Upper lobe of left lung (tissue), 6 donors: Measurements from ENCODE around the gene IL22RA1. TPM values are rescaled to one million over a fixed set of nuclear protein-coding genes. Genes with fewer than 3 reads are reported as not detected.

Experiments
- ATAC-seq, 2 donors: fragments of 200-7000 bp; cut with Tn5 transposase; one replicate each; pipeline ENCODE4 v1.9.1; 2022; ENCODE audit warnings: mild to moderate bottlenecking in 2 of 2, moderate library complexity in 2 of 2; ENCODE audit not compliant: low FRiP score in 2 of 2
- DNase-seq, 2 donors: peaks; one replicate each; pipeline ENCODE4 v3.0.0-alpha.2; 2019 to 2020
- H3K27ac ChIP-seq, 4 donors: fragments of 200-600 bp; sonication (generic); one replicate each; pipeline ENCODE4 v1.5.1; 2016 to 2019
- H3K27me3 ChIP-seq, 4 donors: fragments of 200-600 bp; sonication (generic); one replicate each; pipeline ENCODE4 v1.5.1; 2017 to 2019
- H3K36me3 ChIP-seq, 4 donors: fragments of 200-600 bp; sonication (generic); one replicate each; pipeline ENCODE4 v1.5.1; 2016 to 2019
- H3K4me1 ChIP-seq, 4 donors: fragments of 200-600 bp; sonication (generic); one replicate each; pipeline ENCODE4 v1.5.1; 2018 to 2019
- H3K4me3 ChIP-seq, 4 donors: fragments of 200-600 bp; sonication (generic); one replicate each; pipeline ENCODE4 v1.5.1; 2017 to 2019; ENCODE audit warnings: mild to moderate bottlenecking in 2 of 4, moderate library complexity in 1 of 4
- H3K9me3 ChIP-seq, 4 donors: fragments of 200-600 bp; sonication (generic); one replicate each; pipeline ENCODE4 v1.5.1; 2018 to 2019
- EP300 ChIP-seq, 4 donors: sonication (generic); formaldehyde crosslinking; IDR thresholded peaks; one replicate each; pipeline ENCODE4 v1.5.1; 2017; ENCODE audit warnings: antibody characterized with exemption in 4 of 4, control low read depth in 2 of 4
- POLR2A ChIP-seq, 4 donors: fragments of 450-650 bp; IDR thresholded peaks; one replicate each; pipeline ENCODE4 v1.5.1; 2016 to 2017; ENCODE audit warnings: antibody characterized with exemption in 4 of 4, mild to moderate bottlenecking in 2 of 4
- POLR2AphosphoS5 ChIP-seq, 2 donors: sonication (generic); formaldehyde crosslinking; IDR thresholded peaks; one replicate each; pipeline ENCODE4 v1.5.1; 2017; ENCODE audit warnings: antibody characterized with exemption in 2 of 2
- WGBS, 2 donors: methylation state at CpG; one replicate each; pipeline ENCODE4 v1.1.5; 2017 to 2018; 5-methylcytosine and 5-hydroxymethylcytosine counted together
- total RNA-seq, 6 donors: library from RNA; depleted of rRNA in 4 of 6; stranded (reverse); fragments of >200 nt in 4 of 6; gene quantifications; one replicate each; pipeline versions ENCODE4 v1.1.0 to v1.2.1, GENCODE V29; 2016 to 2021
- TF ChIP-seq, protein P1 (sequence below), 6 experiments: fragments of 450-650 bp in 4 of 6; fragments of 200-600 bp in 2 of 6; sonication (generic) in 2 of 6; IDR thresholded peaks; one replicate each; pipeline ENCODE4 v1.5.1; 2016 to 2019; ENCODE audit warnings: antibody characterized with exemption in 6 of 6
- donor health status: DM: no; HTN: no; CAD: no; lungs with moderate emphysema.
- donor health status: DM: no; HTN: yes; CAD: no; lungs with severe emphysema.

Gene IL22RA1
- total RNA-seq, 6 donors from 2014 or later: 0.15 to 1.4 (median 0.90) TPM

DNA sequence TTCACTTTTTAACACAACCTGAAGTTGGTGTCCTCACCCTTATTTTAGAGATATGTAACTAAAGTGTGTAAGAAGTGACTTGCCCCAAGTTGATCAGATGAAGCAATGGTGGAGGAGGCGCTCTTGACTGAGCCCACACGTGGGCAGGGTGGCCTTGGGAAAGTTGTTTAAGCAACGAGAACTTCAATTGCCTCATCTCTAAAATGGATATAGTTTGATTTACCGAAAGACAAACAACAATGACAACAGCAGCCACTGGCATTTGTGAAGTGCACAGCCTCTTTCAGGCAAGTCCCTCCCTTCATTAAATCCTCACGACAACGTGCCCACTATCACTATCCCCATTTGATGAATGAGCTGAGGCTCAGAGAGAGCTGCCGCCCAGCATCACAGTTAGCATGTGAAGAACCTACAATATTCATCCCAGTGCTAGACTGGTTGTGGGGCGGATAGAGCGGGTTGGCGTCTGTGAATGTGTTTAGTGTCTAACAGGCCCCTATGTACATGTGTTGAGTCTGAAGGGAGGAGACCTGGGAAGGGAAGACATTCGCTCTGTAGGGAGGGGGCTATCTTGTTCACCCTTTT lies 3.0 kb downstream of the IL22RA1 start:
- H3K9me3 ChIP-seq: no peaks in the 10 kb centered on the region
- no peak overlapping the region for H3K27ac ChIP-seq
- ATAC-seq (no peak), DNase-seq (no peak)
- TF ChIP-seq EP300 (IDR thresholded peaks at IDR 0.05): no peak
- no peak for TF ChIP-seq POLR2AphosphoS5 (IDR thresholded peaks at IDR 0.05)
- no peak for TF ChIP-seq POLR2A (IDR thresholded peaks at IDR 0.05)
- TF ChIP-seq, protein P1, sequence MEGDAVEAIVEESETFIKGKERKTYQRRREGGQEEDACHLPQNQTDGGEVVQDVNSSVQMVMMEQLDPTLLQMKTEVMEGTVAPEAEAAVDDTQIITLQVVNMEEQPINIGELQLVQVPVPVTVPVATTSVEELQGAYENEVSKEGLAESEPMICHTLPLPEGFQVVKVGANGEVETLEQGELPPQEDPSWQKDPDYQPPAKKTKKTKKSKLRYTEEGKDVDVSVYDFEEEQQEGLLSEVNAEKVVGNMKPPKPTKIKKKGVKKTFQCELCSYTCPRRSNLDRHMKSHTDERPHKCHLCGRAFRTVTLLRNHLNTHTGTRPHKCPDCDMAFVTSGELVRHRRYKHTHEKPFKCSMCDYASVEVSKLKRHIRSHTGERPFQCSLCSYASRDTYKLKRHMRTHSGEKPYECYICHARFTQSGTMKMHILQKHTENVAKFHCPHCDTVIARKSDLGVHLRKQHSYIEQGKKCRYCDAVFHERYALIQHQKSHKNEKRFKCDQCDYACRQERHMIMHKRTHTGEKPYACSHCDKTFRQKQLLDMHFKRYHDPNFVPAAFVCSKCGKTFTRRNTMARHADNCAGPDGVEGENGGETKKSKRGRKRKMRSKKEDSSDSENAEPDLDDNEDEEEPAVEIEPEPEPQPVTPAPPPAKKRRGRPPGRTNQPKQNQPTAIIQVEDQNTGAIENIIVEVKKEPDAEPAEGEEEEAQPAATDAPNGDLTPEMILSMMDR (IDR thresholded peaks at IDR 0.05): no peak
- H3K4me1 ChIP-seq: peaks cover 0 to 5% (median 2%) of the 10 kb centered on the region in 4 donors
- no peak overlapping the region for H3K4me3 ChIP-seq
- H3K36me3 ChIP-seq: no peaks in the 10 kb centered on the region
- 86 to 88% methylated on average over 11 of the region's 11 CpGs for WGBS, 2 donors
- H3K27me3 ChIP-seq: no peaks in the 10 kb centered on the region

DNA sequence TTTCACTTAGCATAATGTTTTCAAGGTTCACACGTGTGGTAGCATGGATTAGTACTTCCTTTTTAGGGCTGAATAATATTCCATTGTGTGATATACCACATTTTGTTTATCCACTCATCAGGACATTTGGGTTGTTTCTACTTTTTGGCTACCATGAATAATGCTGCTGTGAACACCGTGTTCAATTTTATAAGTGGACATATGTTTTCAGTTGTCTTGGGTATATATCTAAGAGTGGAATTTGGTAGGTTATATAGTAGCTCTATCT lies 3.8 kb downstream of the IL22RA1 start:
- Histone ChIP-seq H3K4me3 (no peak overlapping the region), H3K27me3 (no peaks in the 10 kb centered on the region), H3K36me3 (no peaks in the 10 kb centered on the region), H3K9me3 (no peaks in the 10 kb centered on the region), H3K4me1 (peaks cover 0 to 5% (median 2%) of the 10 kb centered on the region in 4 donors), H3K27ac (no peak overlapping the region)
- TF ChIP-seq POLR2AphosphoS5 (IDR thresholded peaks at IDR 0.05) (no peak), POLR2A (IDR thresholded peaks at IDR 0.05) (no peak), EP300 (IDR thresholded peaks at IDR 0.05) (no peak)
- TF ChIP-seq, protein P1 (IDR thresholded peaks at IDR 0.05): no peak
- no peak for ATAC-seq
- no peak for DNase-seq
- 63 to 72% methylated on average over 2 of the region's 2 CpGs for WGBS, 2 donors

DNA sequence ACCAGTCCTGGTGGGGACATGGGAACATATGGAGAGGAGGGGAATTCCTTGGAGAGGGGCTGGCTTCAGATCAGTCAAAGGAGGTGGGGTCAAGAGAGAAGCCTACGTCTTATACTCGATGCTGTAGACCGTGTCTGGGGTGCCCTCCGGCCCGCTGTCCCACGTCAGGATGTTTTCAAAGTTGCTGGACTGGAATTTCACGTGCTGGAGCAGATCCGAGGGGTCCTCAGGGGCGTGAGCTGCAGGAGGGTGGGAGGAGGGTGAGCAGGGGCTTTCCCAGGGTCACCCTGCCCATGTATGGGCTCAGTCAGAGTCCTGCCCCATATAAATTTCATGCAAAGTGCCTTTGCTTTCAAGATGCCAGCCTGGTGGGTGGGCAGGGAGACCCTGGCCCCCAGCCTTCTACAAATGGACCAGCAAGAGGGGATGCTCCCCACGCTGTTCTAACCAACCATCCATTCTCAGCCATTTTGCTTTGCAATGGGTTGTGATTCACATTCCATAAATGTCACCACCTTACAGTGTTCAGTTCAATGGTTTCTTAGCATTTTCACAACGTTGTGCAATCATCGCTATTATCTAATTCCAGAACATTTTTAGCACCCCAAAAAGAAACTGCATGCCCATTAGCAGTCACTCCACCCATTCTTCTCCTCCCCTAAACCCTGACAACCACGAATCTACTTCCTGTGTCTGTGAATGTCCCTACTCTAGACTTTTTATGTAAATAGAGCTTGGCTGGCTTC lies 4.3 kb downstream of the IL22RA1 start:
- ATAC-seq (no peak), DNase-seq (no peak)
- H3K27ac ChIP-seq: no peak overlapping the region
- no peaks in the 10 kb centered on the region for H3K9me3 ChIP-seq
- H3K4me1 ChIP-seq: peaks cover 0 to 5% (median 2%) of the 10 kb centered on the region in 4 donors
- H3K4me3 ChIP-seq: no peak overlapping the region
- no peaks in the 10 kb centered on the region for H3K27me3 ChIP-seq
- WGBS, 2 donors: 58 to 69% methylated on average over 10 to 13 of the region's 13 CpGs
- TF ChIP-seq POLR2AphosphoS5 (IDR thresholded peaks at IDR 0.05) (no peak), EP300 (IDR thresholded peaks at IDR 0.05) (no peak), POLR2A (IDR thresholded peaks at IDR 0.05) (no peak)
- TF ChIP-seq, protein P1 (IDR thresholded peaks at IDR 0.05): no peak
- H3K36me3 ChIP-seq: no peaks in the 10 kb centered on the region

DNA sequence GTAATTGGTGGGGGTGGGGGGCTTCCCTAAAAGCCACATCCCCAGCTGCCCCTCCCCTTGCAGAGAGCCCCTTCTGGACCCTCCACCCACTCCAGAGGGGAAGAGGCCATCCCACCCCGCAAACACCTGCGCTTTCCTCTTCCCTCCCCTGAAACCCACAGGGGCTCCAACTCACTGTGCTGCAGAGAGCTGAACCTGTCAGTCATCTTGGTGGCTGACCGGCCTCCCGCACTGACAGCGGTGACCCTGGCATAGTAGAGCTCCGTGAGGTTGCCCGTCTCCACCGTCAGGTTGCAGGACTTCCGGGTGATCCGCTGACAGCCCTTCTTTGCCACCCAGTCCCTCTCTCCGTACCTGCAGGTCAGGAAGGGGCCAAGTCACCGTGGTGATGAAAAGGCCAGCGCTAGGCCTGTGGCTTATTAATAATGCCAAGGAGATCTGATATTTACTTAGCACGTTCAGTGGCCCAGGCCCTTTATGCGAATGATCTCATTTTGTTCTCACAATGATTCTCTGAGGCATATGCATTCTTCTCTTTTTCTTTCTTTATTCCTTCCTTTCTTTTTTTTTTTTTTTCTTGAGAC lies 5.9 kb downstream of the IL22RA1 start:
- Histone ChIP-seq H3K4me1 (peaks cover 0 to under 1% (median 0%) of the 10 kb centered on the region in 4 donors), H3K27me3 (no peaks in the 10 kb centered on the region), H3K9me3 (no peaks in the 10 kb centered on the region), H3K4me3 (no peak overlapping the region), H3K36me3 (no peaks in the 10 kb centered on the region), H3K27ac (no peak overlapping the region)
- DNase-seq: no peak
- ATAC-seq: no peak
- TF ChIP-seq POLR2A (IDR thresholded peaks at IDR 0.05) (no peak), POLR2AphosphoS5 (IDR thresholded peaks at IDR 0.05) (no peak), EP300 (IDR thresholded peaks at IDR 0.05) (no peak)
- TF ChIP-seq, protein P1 (IDR thresholded peaks at IDR 0.05): no peak
- WGBS, 2 donors: 81% methylated on average over 11 to 15 of the region's 15 CpGs
